H1 (cell line): ENCODE data around the gene UNC5B. TPM values are rescaled to one million over a fixed set of nuclear protein-coding genes. Genes with fewer than 3 reads are reported as not detected.

Source experiments
- CTCF ChIA-PET: fragments of 300-600 bp; sonication (Branson Sonifier 250); formaldehyde crosslinking; loops from one replicate; lab custom pipeline; 2021; ENCODE audit not compliant: partially characterized antibody; lab: Charles Lee
- POLR2A ChIA-PET: fragments of 300-600 bp; sonication (Branson Sonifier 250); formaldehyde crosslinking; loops from one replicate; lab custom pipeline; 2021; ENCODE audit warnings: inconsistent platforms; ENCODE audit not compliant: partially characterized antibody; lab: Charles Lee
- DNase-seq, 2 experiments: peaks; one replicate each; pipeline versions ENCODE4 v3.0.0 to v3.0.0-alpha.2; 2010 to 2022; ENCODE audit warnings: low spot score in 2 of 2, low read depth in 1 of 2, mixed read lengths in 1 of 2
- FAIRE-seq: peaks from 2 replicates; lab custom pipeline; 2011; peaks lifted over from hg19 to GRCh38; lab: Jason Lieb, UNC
- H2AFZ ChIP-seq: 2 replicates; pipeline ENCODE4 v1.8.1; 2012; ENCODE audit warnings: low read length, inconsistent platforms
- H2AK5ac ChIP-seq: 2 replicates; pipeline ENCODE4 v1.6.1; 2013; ENCODE audit warnings: low read depth, low read length
- H2BK120ac ChIP-seq: replicated peaks from 2 replicates; pipeline ENCODE3; 2013; ENCODE audit warnings: low read depth, low read length, inconsistent platforms
- H2BK12ac ChIP-seq: 2 replicates; pipeline ENCODE4 v1.6.1; 2013; ENCODE audit warnings: low read depth, low read length
- H2BK15ac ChIP-seq: 2 replicates; pipeline ENCODE4 v1.6.1; 2013; ENCODE audit warnings: low read length
- H2BK20ac ChIP-seq: 2 replicates; pipeline ENCODE4 v1.6.1; 2013; ENCODE audit warnings: low read length
- H2BK5ac ChIP-seq: 2 replicates; pipeline ENCODE4 v1.6.1; 2013; ENCODE audit warnings: low read depth, low read length
- H3K14ac ChIP-seq: 2 replicates; pipeline ENCODE4 v1.6.1; 2013; ENCODE audit warnings: inconsistent platforms; ENCODE audit not compliant: insufficient read length
- H3K18ac ChIP-seq: 2 replicates; pipeline ENCODE4 v1.6.1; 2013; ENCODE audit warnings: low read length; ENCODE audit errors: extremely low read depth
- H3K23ac ChIP-seq: 2 replicates; pipeline ENCODE4 v1.6.1; 2013; ENCODE audit warnings: inconsistent platforms; ENCODE audit not compliant: insufficient read length
- H3K23me2 ChIP-seq: 2 replicates; pipeline ENCODE4 v1.6.1; 2013; ENCODE audit warnings: low read depth, low read length
- H3K27ac ChIP-seq: 2 replicates; pipeline ENCODE4 v1.6.1; 2011; ENCODE audit warnings: low read depth, low read length, inconsistent platforms
- H3K27me3 ChIP-seq, 4 experiments: replicated peaks in 1 of 4; 1 replicate in 1 of 4; 2 replicates in 3 of 4; pipeline versions ENCODE4 v1.6.1 to v1.8.1; 2011 to 2013; ENCODE audit warnings: low read length in 3 of 4, mild to moderate bottlenecking in 3 of 4, inconsistent platforms in 2 of 4, mixed read lengths in 2 of 4, moderate library complexity in 1 of 4; ENCODE audit not compliant: control insufficient read depth in 3 of 4, insufficient read depth in 3 of 4; ENCODE audit errors: extremely low read depth in 1 of 4
- H3K36me3 ChIP-seq, 4 experiments: 2 replicates each; pipeline versions ENCODE4 v1.6.1 to v1.8.1; 2011 to 2013; ENCODE audit warnings: mild to moderate bottlenecking in 4 of 4, low read length in 3 of 4, moderate library complexity in 2 of 4, control low read depth in 1 of 4, inconsistent platforms in 1 of 4; ENCODE audit not compliant: insufficient read depth in 4 of 4, control insufficient read depth in 2 of 4
- H3K4ac ChIP-seq: replicated peaks from 2 replicates; pipeline ENCODE3; 2013; ENCODE audit warnings: low read length, low read depth, mixed read lengths, inconsistent platforms; ENCODE audit not compliant: insufficient read length
- H3K4me1 ChIP-seq, 4 experiments: replicated peaks in 1 of 4; 1 replicate in 1 of 4; 2 replicates in 3 of 4; pipeline versions ENCODE4 v1.6.1 to v1.8.1; 2011 to 2013; ENCODE audit warnings: low read length in 3 of 4, inconsistent platforms in 2 of 4, mixed read lengths in 1 of 4; ENCODE audit not compliant: insufficient read depth in 4 of 4, control insufficient read depth in 3 of 4
- H3K4me2 ChIP-seq, 2 experiments: 2 replicates each; pipeline versions ENCODE4 v1.6.1 to v1.8.1; 2011 to 2013; ENCODE audit warnings: low read depth in 2 of 2, low read length in 2 of 2, control low read depth in 1 of 2, inconsistent platforms in 1 of 2, mild to moderate bottlenecking in 1 of 2; ENCODE audit not compliant: insufficient read depth in 1 of 2
- H3K4me3 ChIP-seq, 4 experiments: fragments of 200-600, 300-600 bp in 1 of 4; sonication (generic), shearing (Covaris generic), sonication (Bioruptor Twin) in 1 of 4; 2 replicates each; pipeline versions ENCODE4 v1.5.1 to v1.8.1; 2011 to 2016; ENCODE audit warnings: low read length in 4 of 4, low read depth in 3 of 4, control low read depth in 2 of 4, inconsistent platforms in 2 of 4, mild to moderate bottlenecking in 2 of 4, mixed read lengths in 1 of 4, moderate library complexity in 1 of 4; ENCODE audit not compliant: insufficient read depth in 2 of 4; ENCODE audit errors: extremely low read depth in 1 of 4
- H3K56ac ChIP-seq: replicated peaks from 2 replicates; pipeline ENCODE3; 2013; ENCODE audit warnings: low read depth, mild to moderate bottlenecking, mixed read lengths, low read length, inconsistent platforms; ENCODE audit not compliant: insufficient read length
- H3K79me1 ChIP-seq: 2 replicates; pipeline ENCODE4 v1.6.1; 2013; ENCODE audit warnings: low read depth, low read length, control low read depth
- H3K79me2 ChIP-seq, 2 experiments: 2 replicates each; pipeline versions ENCODE4 v1.6.1 to v1.8.1; 2012 to 2013; ENCODE audit warnings: low read length in 2 of 2, mild to moderate bottlenecking in 2 of 2, inconsistent platforms in 1 of 2; ENCODE audit not compliant: insufficient read depth in 2 of 2, control insufficient read depth in 1 of 2
- H3K9ac ChIP-seq, 4 experiments: replicated peaks in 1 of 4; 1 replicate in 1 of 4; 2 replicates in 3 of 4; pipeline versions ENCODE4 v1.6.1 to v1.8.1; 2011 to 2013; ENCODE audit warnings: low read depth in 3 of 4, low read length in 3 of 4, control low read depth in 2 of 4, mild to moderate bottlenecking in 2 of 4, moderate library complexity in 2 of 4, inconsistent platforms in 1 of 4; ENCODE audit errors: extremely low read depth in 1 of 4
- H3K9me3 ChIP-seq, 2 experiments: 2 replicates each; pipeline versions ENCODE4 v1.6.1 to v1.8.1; 2012 to 2013; ENCODE audit warnings: mild to moderate bottlenecking in 2 of 2, moderate library complexity in 2 of 2, control low read depth in 1 of 2, inconsistent platforms in 1 of 2, low read depth in 1 of 2, low read length in 1 of 2, mixed read lengths in 1 of 2; ENCODE audit not compliant: insufficient read depth in 2 of 2
- H4K20me1 ChIP-seq, 2 experiments: replicated peaks in 1 of 2; 2 replicates each; pipeline versions ENCODE3 to v1.8.1; 2011 to 2013; ENCODE audit warnings: inconsistent platforms in 2 of 2, low read length in 2 of 2, mild to moderate bottlenecking in 1 of 2; ENCODE audit not compliant: insufficient read depth in 2 of 2, control insufficient read depth in 1 of 2
- H4K5ac ChIP-seq: 2 replicates; pipeline ENCODE4 v1.6.1; 2013; ENCODE audit warnings: low read length, low read depth, mixed read lengths, inconsistent platforms; ENCODE audit not compliant: insufficient read length
- H4K8ac ChIP-seq: 2 replicates; pipeline ENCODE4 v1.8.0; 2013; ENCODE audit warnings: mild to moderate bottlenecking, moderate library complexity, low read length, inconsistent platforms; ENCODE audit not compliant: insufficient read depth; ENCODE audit errors: extremely low read depth
- H4K91ac ChIP-seq: replicated peaks from 2 replicates; pipeline ENCODE3; 2013; ENCODE audit warnings: low read length, mixed read lengths, inconsistent platforms; ENCODE audit not compliant: insufficient read length
- BRCA1 ChIP-seq: IDR thresholded peaks from 2 replicates; pipeline ENCODE4 v1.6.1; 2012; ENCODE audit warnings: low read depth, low read length, improper control_type of control experiment
- GABPA ChIP-seq: IDR thresholded peaks from 2 replicates; pipeline ENCODE4 v1.6.1; 2011; ENCODE audit warnings: mild to moderate bottlenecking, low read length, moderate library complexity, borderline replicate concordance; ENCODE audit not compliant: insufficient read depth
- MAX ChIP-seq: IDR thresholded peaks from 2 replicates; pipeline ENCODE4 v1.6.1; 2012; ENCODE audit warnings: inconsistent platforms
- NRF1 ChIP-seq: IDR thresholded peaks from 2 replicates; pipeline ENCODE4 v1.6.1; 2011; ENCODE audit warnings: mild to moderate bottlenecking, low read depth, low read length, improper control_type of control experiment
- RFX5 ChIP-seq: IDR thresholded peaks from 2 replicates; pipeline ENCODE4 v1.6.1; 2011; ENCODE audit warnings: low read depth, low read length, improper control_type of control experiment, borderline replicate concordance
- SIN3A ChIP-seq, 2 experiments: IDR thresholded peaks in 1 of 2; conservative IDR thresholded peaks in 1 of 2; 2 replicates each; pipeline ENCODE4 v1.6.1; 2011 to 2012; ENCODE audit warnings: low read length in 2 of 2, improper control_type of control experiment in 1 of 2, low read depth in 1 of 2, mild to moderate bottlenecking in 1 of 2
- SIX5 ChIP-seq: IDR thresholded peaks from 2 replicates; pipeline ENCODE4 v1.6.1; 2011; ENCODE audit warnings: mild to moderate bottlenecking, low read depth, low read length
- SP2 ChIP-seq: IDR thresholded peaks from 2 replicates; pipeline ENCODE4 v1.6.1; 2012; ENCODE audit warnings: mild to moderate bottlenecking, low read length, inconsistent platforms
- SP4 ChIP-seq: IDR thresholded peaks from 2 replicates; pipeline ENCODE4 v1.6.1; 2012; ENCODE audit warnings: low read length, inconsistent platforms
- SUZ12 ChIP-seq: fragments of 200-600 bp; sonication (generic); IDR thresholded peaks from 2 replicates; pipeline ENCODE4 v1.6.1; 2012; ENCODE audit warnings: mild to moderate bottlenecking, inconsistent platforms, low read length, moderate library complexity, mixed read lengths
- TEAD4 ChIP-seq: IDR thresholded peaks from 2 replicates; pipeline ENCODE4 v1.6.1; 2012; ENCODE audit warnings: low read depth, low read length, inconsistent platforms, mixed read lengths
- YY1 ChIP-seq: IDR thresholded peaks from 2 replicates; pipeline ENCODE4 v1.6.1; 2011; ENCODE audit warnings: low read depth, mild to moderate bottlenecking, low read length
- ZNF274 ChIP-seq: IDR thresholded peaks from 2 replicates; pipeline ENCODE4 v1.7.0; 2012; ENCODE audit warnings: low read length, borderline replicate concordance; ENCODE audit errors: extremely low read depth
- WGBS, 2 experiments: shearing (Covaris generic) in 1 of 2; methylation state at CpG; one replicate each; pipeline versions ENCODE4 v1.1.6 to v1.1.7; 2013 to 2015; ENCODE audit warnings: low lambda C conversion rate in 2 of 2, mixed read lengths in 2 of 2, inconsistent platforms in 1 of 2, low coverage in 1 of 2, missing lambda C conversion rate in 1 of 2; ENCODE audit not compliant: insufficient replicate concordance in 2 of 2, insufficient coverage in 1 of 2, insufficient read length in 1 of 2; ENCODE audit errors: extremely low coverage in 1 of 2, missing lambda C conversion rate in 1 of 2; 5-methylcytosine and 5-hydroxymethylcytosine counted together
- polyA plus RNA-seq, 7 experiments: library from polyadenylated mRNA; depleted of rRNA in 3 of 7; stranded (reverse) in 5 of 7; unstranded in 2 of 7; fragments of >200 nt in 5 of 7; fragments of 200-250 nt in 2 of 7; gene quantifications; 1 replicate in 5 of 7; 2 replicates in 1 of 7; 4 replicates in 1 of 7; pipeline versions ENCODE4 v1.2.1 to v1.2.3, GENCODE V29; 2011 to 2013; ENCODE audit warnings: missing spikeins in 2 of 7, mixed read lengths in 2 of 7
- total RNA-seq: library from RNA; stranded (reverse); fragmentation: NEBNext Ultra II Directional; extraction: Animal tissue kit (Norgen Biotek cat#: 25700); gene quantifications from 2 replicates; pipeline ENCODE4 v1.2.1, GENCODE V29; 2021

UNC5B gene
- total and polyA plus RNA-seq, 2 of the 8 experiments (the other 6 are each of a cell fraction or from before 2014, with no cell fraction given): 27.9 to 31.8 TPM

- ChIA-PET POLR2A (interaction anchor here (1.3 kb wide), 1 partner anchor 11 kb away, joined by 4 read pairs; no protein-coding TSS in a partner anchor), CTCF (interaction anchor here (0.6 to 7.2 kb wide), 14 partner anchors 8 to 338 kb away, joined by 3 to 72 read pairs (median 6); no protein-coding TSS in a partner anchor)
- H2BK120ac ChIP-seq: no peak overlapping the region
- no peak overlapping the region for H4K91ac ChIP-seq
- DNase-seq (no peak), FAIRE-seq (no peak)
- H2BK20ac ChIP-seq: no peak overlapping the region
- H3K36me3 ChIP-seq: no peaks in the 10 kb centered on the region
- H3K4me2 ChIP-seq: no peak overlapping the region
- no peak overlapping the region for H4K8ac ChIP-seq
- no peak overlapping the region for H2BK5ac ChIP-seq
- no peak overlapping the region for H2BK12ac ChIP-seq
- H3K9me3 ChIP-seq: no peaks in the 10 kb centered on the region
- H2AFZ ChIP-seq: no peak overlapping the region
- no peak overlapping the region for H3K9ac ChIP-seq
- 86% methylated on average over 11 of the region's 11 CpGs; no CpG with 5 or more reads in 1 of the 2 experiments for WGBS, 2 experiments
- H2BK15ac ChIP-seq: no peak overlapping the region
- no peak overlapping the region for H4K5ac ChIP-seq
- no peak overlapping the region for H3K18ac ChIP-seq
- H3K23me2 ChIP-seq: no peaks in the 10 kb centered on the region
- no peak overlapping the region for H3K56ac ChIP-seq
- H3K4me3 ChIP-seq: no peak overlapping the region
- peaks cover 3 to 6% (median 5%) of the 10 kb centered on the region in 4 experiments; a peak in 5 of 7 replicates for H3K4me1 ChIP-seq
- H3K79me2 ChIP-seq: peaks cover 0 to 3% of the 10 kb centered on the region in 2 experiments; a peak in 1 of 4 replicates
- no peak overlapping the region for H3K14ac ChIP-seq
- H3K27ac ChIP-seq: no peak overlapping the region
- no peak overlapping the region for H3K4ac ChIP-seq
- no peaks in the 10 kb centered on the region; a peak in 1 of 7 replicates for H3K27me3 ChIP-seq
- peaks cover 9 to 15% of the 10 kb centered on the region in 2 experiments for H4K20me1 ChIP-seq
- H3K79me1 ChIP-seq: peaks cover 15% of the 10 kb centered on the region
- H3K23ac ChIP-seq: no peak overlapping the region
- H2AK5ac ChIP-seq: no peak overlapping the region
- no peak for TF ChIP-seq SIX5
- no peak for TF ChIP-seq SUZ12
- TF ChIP-seq SP2: no peak
- no peak for TF ChIP-seq RFX5
- TF ChIP-seq TEAD4: no peak
- TF ChIP-seq NRF1: no peak
- TF ChIP-seq ZNF274: no peak
- no peak for TF ChIP-seq MAX
- TF ChIP-seq BRCA1: no peak
- no peak for TF ChIP-seq SP4
- no peak for TF ChIP-seq GABPA
- no peak for TF ChIP-seq YY1
- no peak for TF ChIP-seq SIN3A (conservative IDR thresholded peaks at IDR 0.05 in 1 of 2, IDR thresholded peaks at IDR 0.05 in 1 of 2; ENCODE audit: low read depth in 1 of 2, low read length in 2 of 2)
Measured at GRCh38 chr10:71241114-71241829, 28.9 kb downstream of the UNC5B start.
